Measurements from ENCODE around the gene MOV10. TPM values are rescaled to one million over a fixed set of nuclear protein-coding genes. Genes with fewer than 3 reads are reported as not detected.

The MOV10 gene
- total and polyA plus RNA-seq, 2 of the 13 experiments (the other 11 are each of a cell fraction or from before 2014, with no cell fraction given) = 56.4 to 58.2 TPM

DNA sequence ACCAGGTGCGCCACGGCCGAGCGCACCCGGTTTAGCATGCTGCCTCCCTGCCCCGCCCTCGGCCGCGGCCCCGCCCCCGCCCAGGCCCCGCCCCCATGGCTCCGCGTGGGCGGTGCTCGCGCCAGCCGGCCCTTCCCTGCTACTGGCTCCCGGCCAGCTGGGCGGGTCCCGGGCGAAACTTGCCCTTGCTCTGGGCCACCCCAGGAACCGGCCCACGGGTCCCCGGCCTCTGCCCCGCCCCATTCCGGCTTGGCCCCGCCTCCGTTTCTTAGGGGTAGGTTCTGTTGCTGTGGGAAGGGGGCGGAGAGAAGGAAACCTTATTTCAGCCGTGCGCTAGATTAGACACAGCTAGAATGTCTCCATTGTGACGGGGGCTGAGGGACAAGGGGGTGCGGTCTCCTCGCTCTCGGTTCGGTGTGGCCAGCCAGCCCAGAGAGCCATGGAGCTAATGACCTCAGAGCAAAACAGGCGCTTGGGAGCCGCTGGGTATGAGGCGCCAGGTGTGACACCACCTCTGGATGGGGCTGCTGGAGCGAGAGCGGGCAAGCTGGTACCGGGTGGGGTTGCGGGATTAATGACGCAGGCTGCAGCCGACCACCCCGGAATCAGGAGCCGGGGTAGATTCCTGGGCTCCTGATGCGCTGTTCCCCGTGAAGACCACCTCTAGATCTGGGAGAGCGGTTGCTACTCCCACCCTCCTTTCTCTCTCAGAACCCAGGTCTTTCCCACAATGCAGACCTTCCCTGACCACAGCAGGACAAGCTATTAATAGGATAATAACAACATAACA, 41.0 kb downstream of the MOV10 start, which contains the start of gene PPM1J:
Gene PPM1J (minus strand): TSS at position 69 of the 790 bp plus-strand sequence. CDS start 31 bp downstream, at position 38.
- peak within 1 kb of the TSS; percentile 24 for H3K9ac ChIP-seq (ENCODE audit: insufficient read depth, low read depth, low read length)
- peak within 1 kb of the TSS; percentile 97 for H3K4me2 ChIP-seq (ENCODE audit: low read depth, low read length)
- no peak within 1 kb of the TSS for H3K27ac ChIP-seq (ENCODE audit: extremely low read length, insufficient read depth, low read length)
- 0% methylated on average over 6 of the region's 51 CpGs for WGBS (ENCODE audit: low lambda C conversion rate)
- peak within 1 kb of the TSS; percentile 45 for H2AFZ ChIP-seq (ENCODE audit: low read length)
- peak within 1 kb of the TSS; percentile 58 to 75 (median 59) for H3K4me3 ChIP-seq (replicated peaks in 1 of 3; ENCODE audit: insufficient read depth in 1 of 3, low read depth in 2 of 3, low read length in 3 of 3)
- DNase-seq (ENCODE audit: low spot score) (peak; percentile 79), FAIRE-seq (no peak), ATAC-seq (peak; percentile 69)
- no TSS peak for BruUV-seq (replicated peaks)
- H4K20me1 ChIP-seq (ENCODE audit: insufficient read depth, low read length) = peaks cover 5% of the 10 kb centered on the region; the same call in 1 of the 2 replicates
- POLR2A ChIA-PET = interaction anchor here (0.8 to 1.9 kb wide), 10 partner anchors 10 to 358 kb away, joined by 3 to 15 read pairs (median 4); partner anchors contain the start of genes CAPZA1, MOV10, SLC16A1 and ST7L
- in situ Hi-C loops (cut with HindIII; ENCODE audit: extremely low pct_ligation_motif_present, low pct_unique_long_range_greater_than_20kb) (loop anchor here (5.0 to 25.0 kb wide), 2 partner anchors 92 to 322 kb away; no protein-coding TSS in a partner anchor), intact Hi-C loops (cut with micrococcal nuclease; ENCODE audit: unreplicated experiment) (loop anchor here (1.0 to 5.0 kb wide), 5 partner anchors 89 to 357 kb away; partner anchors contain the start of genes LRIG2 and SLC16A1)
- CTCF ChIA-PET (ENCODE audit: low intra/inter-chr PET ratio, low total read pairs) = interaction anchor here (0.8 to 1.9 kb wide), 6 partner anchors 88 to 327 kb away, joined by 3 to 37 read pairs (median 3); no protein-coding TSS in a partner anchor
- no peaks in the 10 kb centered on the region for H3K36me3 ChIP-seq (replicated peaks in 1 of 2; ENCODE audit: control insufficient read depth in 1 of 2, insufficient read depth in 2 of 2, low read length in 2 of 2)
- peaks cover 11 to 60% of the 10 kb centered on the region in 2 experiments for H3K27me3 ChIP-seq (ENCODE audit: control insufficient read depth in 1 of 2, insufficient read depth in 2 of 2, low read length in 2 of 2)
- no peaks in the 10 kb centered on the region for H3K79me2 ChIP-seq (ENCODE audit: insufficient read depth, low read length)
- H3K4me1 ChIP-seq (ENCODE audit: insufficient read depth, low read length) = peaks cover 30% of the 10 kb centered on the region
- H3K9me3 ChIP-seq (ENCODE audit: low read length) = no peaks in the 10 kb centered on the region
- TF ChIP-seq HMG20A (CRISPR knock-in tag; IDR thresholded peaks at IDR 0.05; ENCODE audit: borderline replicate concordance) (no peak), MYC (CRISPR knock-in tag; IDR thresholded peaks at IDR 0.05; ENCODE audit: borderline replicate concordance) (0 out of 2 replicates have a peak, but pooled peaks have one; percentile 15), SP4 (CRISPR knock-in tag; IDR thresholded peaks at IDR 0.05) (peak; percentile 70), FOXC1 (CRISPR knock-in tag; IDR thresholded peaks at IDR 0.05; ENCODE audit: borderline replicate concordance) (peak; percentile 62; the same call in 1 of the 2 replicates), REL (CRISPR knock-in tag; conservative IDR thresholded peaks at IDR 0.05) (no peak), ZBTB39 (CRISPR knock-in tag; IDR thresholded peaks at IDR 0.05) (peak; percentile 44; the same call in 1 of the 2 replicates), FOXK1 (CRISPR knock-in tag; IDR thresholded peaks at IDR 0.05; ENCODE audit: borderline replicate concordance, low read depth) (0 out of 2 replicates have a peak, but pooled peaks have one; percentile 15), SP1 (IDR thresholded peaks at IDR 0.05) (no peak), SP1 (CRISPR knock-in tag; IDR thresholded peaks at IDR 0.05) (peak; percentile 66; the same call in 1 of the 2 replicates), SAP130 (CRISPR knock-in tag; IDR thresholded peaks at IDR 0.05; ENCODE audit: low read depth) (peak; percentile 54), SIN3A (IDR thresholded peaks at IDR 0.05; ENCODE audit: borderline replicate concordance, low read depth, low read length) (peak; percentile 57; the same call in 1 of the 2 replicates)
- TF ChIP-seq, protein P1, sequence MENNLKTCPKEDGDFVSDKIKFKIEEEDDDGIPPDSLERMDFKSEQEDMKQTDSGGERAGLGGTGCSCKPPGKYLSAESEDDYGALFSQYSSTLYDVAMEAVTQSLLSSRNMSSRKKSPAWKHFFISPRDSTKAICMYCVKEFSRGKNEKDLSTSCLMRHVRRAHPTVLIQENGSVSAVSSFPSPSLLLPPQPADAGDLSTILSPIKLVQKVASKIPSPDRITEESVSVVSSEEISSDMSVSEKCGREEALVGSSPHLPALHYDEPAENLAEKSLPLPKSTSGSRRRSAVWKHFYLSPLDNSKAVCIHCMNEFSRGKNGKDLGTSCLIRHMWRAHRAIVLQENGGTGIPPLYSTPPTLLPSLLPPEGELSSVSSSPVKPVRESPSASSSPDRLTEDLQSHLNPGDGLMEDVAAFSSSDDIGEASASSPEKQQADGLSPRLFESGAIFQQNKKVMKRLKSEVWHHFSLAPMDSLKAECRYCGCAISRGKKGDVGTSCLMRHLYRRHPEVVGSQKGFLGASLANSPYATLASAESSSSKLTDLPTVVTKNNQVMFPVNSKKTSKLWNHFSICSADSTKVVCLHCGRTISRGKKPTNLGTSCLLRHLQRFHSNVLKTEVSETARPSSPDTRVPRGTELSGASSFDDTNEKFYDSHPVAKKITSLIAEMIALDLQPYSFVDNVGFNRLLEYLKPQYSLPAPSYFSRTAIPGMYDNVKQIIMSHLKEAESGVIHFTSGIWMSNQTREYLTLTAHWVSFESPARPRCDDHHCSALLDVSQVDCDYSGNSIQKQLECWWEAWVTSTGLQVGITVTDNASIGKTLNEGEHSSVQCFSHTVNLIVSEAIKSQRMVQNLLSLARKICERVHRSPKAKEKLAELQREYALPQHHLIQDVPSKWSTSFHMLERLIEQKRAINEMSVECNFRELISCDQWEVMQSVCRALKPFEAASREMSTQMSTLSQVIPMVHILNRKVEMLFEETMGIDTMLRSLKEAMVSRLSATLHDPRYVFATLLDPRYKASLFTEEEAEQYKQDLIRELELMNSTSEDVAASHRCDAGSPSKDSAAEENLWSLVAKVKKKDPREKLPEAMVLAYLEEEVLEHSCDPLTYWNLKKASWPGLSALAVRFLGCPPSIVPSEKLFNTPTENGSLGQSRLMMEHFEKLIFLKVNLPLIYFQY (CRISPR knock-in tag; IDR thresholded peaks at IDR 0.05; ENCODE audit: borderline replicate concordance) = peak; percentile 71; the same call in 1 of the 2 replicates
- TF ChIP-seq, protein P2, sequence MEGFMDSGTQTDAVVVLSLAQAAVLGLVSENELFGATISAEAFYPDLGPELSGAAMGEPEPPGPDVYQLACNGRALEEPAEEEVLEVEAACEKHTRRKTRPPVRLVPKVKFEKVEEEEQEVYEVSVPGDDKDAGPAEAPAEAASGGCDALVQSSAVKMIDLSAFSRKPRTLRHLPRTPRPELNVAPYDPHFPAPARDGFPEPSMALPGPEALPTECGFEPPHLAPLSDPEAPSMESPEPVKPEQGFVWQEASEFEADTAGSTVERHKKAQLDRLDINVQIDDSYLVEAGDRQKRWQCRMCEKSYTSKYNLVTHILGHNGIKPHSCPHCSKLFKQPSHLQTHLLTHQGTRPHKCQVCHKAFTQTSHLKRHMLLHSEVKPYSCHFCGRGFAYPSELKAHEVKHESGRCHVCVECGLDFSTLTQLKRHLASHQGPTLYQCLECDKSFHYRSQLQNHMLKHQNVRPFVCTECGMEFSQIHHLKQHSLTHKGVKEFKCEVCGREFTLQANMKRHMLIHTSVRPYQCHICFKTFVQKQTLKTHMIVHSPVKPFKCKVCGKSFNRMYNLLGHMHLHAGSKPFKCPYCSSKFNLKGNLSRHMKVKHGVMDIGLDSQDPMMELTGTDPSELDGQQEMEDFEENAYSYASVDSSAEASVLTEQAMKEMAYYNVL (CRISPR knock-in tag; IDR thresholded peaks at IDR 0.05; ENCODE audit: borderline replicate concordance) = 0 out of 2 replicates have a peak, but pooled peaks have one; percentile 17
- TF ChIP-seq, protein P3, sequence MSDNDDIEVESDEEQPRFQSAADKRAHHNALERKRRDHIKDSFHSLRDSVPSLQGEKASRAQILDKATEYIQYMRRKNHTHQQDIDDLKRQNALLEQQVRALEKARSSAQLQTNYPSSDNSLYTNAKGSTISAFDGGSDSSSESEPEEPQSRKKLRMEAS (IDR thresholded peaks at IDR 0.05) = peak; percentile 39; the same call in 1 of the 2 replicates
